Urinary bladder (tissue), 4 donors: ENCODE data around the gene SCAP. TPM values are rescaled to one million over a fixed set of nuclear protein-coding genes. Genes with fewer than 3 reads are reported as not detected.
A peak's percentile ranks its signal among the peaks of the same experiment; 100 is the strongest.
"Not testable (repeated sequence)": the region's sequence is repeated elsewhere in the genome, so short reads cannot be mapped to it uniquely, and the experiment has no call there.

ENCODE experiments used
- DNase-seq: peaks from one replicate; pipeline ENCODE4 v3.0.0-alpha.2; 2015; ENCODE audit errors: extremely low spot score
- H3K27ac ChIP-seq: one replicate; pipeline ENCODE4 v1.5.1; 2013; ENCODE audit warnings: low read depth, mild to moderate bottlenecking, moderate library complexity
- H3K36me3 ChIP-seq: one replicate; pipeline ENCODE4 v1.6.1; 2013; ENCODE audit warnings: mild to moderate bottlenecking, moderate library complexity; ENCODE audit not compliant: insufficient read depth
- H3K4me1 ChIP-seq: one replicate; pipeline ENCODE4 v1.6.1; 2013; ENCODE audit warnings: mild to moderate bottlenecking, moderate library complexity; ENCODE audit not compliant: insufficient read depth
- H3K4me3 ChIP-seq: one replicate; pipeline ENCODE4 v1.5.1; 2013; ENCODE audit warnings: low read depth, low read length
- WGBS: extraction: QIAGEN DNeasy Blood & Tissue Kit; methylation state at CpG from one replicate; pipeline ENCODE4 v1.1.7; 2013; 5-methylcytosine and 5-hydroxymethylcytosine counted together
- polyA plus RNA-seq: library from polyadenylated mRNA; stranded (reverse); fragments of 200-250 nt; gene quantifications from one replicate; pipeline ENCODE4 v1.2.3, GENCODE V29; 2013
- small RNA-seq: library from RNA; depleted of rRNA; stranded (forward); fragments of <200 nt; gene quantifications from one replicate; pipeline ENCODE3, GENCODE V24; 2014
- total RNA-seq: library from RNA; depleted of rRNA; stranded (reverse); fragments of >200 nt; gene quantifications from one replicate; pipeline ENCODE4 v1.2.3, GENCODE V29; 2014
- donor health status: healthy with polysubstance abuse.
- donor health status: healthy.

SCAP gene
- total and polyA plus RNA-seq, 2 donors, result 44.5 to 64.4 TPM

DNA sequence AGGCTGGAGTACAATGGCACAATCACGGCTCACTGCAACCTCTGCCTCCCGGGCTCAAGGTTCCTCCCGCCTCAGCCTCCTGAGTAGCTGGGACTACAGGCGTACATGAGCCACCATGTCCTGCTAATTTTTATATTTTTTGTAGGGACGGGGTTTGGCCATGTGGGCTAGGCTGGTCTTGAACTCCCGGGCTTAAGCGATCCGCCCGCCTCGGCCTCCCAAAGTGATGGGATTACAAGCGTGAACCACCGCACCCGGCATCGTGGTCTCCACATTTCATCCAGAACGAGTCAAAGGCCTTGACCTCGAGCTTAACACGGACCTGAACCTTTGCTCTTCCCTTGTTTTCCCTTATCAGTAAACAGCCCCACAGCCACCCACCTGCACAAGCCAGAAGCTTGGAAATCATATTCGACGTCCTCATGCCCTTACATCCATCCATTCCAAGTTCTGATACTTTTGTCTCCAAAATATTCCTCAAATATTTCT is 96.3 kb downstream of the SCAP start:
- peaks cover 1% of the 10 kb centered on the region for H3K4me1 ChIP-seq
- H3K4me3 ChIP-seq, result peak overlapping the region; percentile 85
- no peak overlapping the region for H3K27ac ChIP-seq
- DNase-seq, result no peak
- H3K36me3 ChIP-seq, result no peaks in the 10 kb centered on the region
- 91% methylated on average over 19 of the region's 19 CpGs for WGBS

GRCh38 chr3:47378869-47379268 is 96.9 kb downstream of the SCAP start:
- no peak for DNase-seq
- H3K4me1 ChIP-seq, result peaks cover 1% of the 10 kb centered on the region
- no peaks in the 10 kb centered on the region for H3K36me3 ChIP-seq
- no peak overlapping the region for H3K4me3 ChIP-seq
- no peak overlapping the region for H3K27ac ChIP-seq

DNA sequence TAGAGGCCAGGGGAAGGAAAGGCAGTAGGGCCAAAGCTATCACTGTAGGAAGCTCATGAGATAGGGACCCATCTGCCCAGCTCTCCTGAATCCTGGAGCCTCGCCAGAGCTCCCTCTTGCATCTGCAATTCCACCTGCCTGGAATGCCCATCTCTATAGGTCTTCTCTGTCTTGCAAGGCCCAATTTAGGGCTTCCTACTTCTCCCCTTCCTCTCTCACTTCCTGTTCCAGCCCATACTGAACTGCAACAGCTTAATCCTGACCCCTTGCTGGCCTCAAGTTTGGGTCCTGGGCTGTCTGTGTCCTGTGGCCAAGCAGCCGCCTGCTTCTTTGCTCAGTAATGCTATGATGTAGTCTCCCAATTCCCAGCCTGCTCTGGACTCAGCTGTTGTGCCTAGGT is 98.6 kb downstream of the SCAP start:
- H3K27ac ChIP-seq, result no peak overlapping the region
- peaks cover 1% of the 10 kb centered on the region for H3K4me1 ChIP-seq
- H3K4me3 ChIP-seq, result no peak overlapping the region
- no peak for DNase-seq
- no peaks in the 10 kb centered on the region for H3K36me3 ChIP-seq
- 82% methylated on average over 2 of the region's 2 CpGs for WGBS

DNA sequence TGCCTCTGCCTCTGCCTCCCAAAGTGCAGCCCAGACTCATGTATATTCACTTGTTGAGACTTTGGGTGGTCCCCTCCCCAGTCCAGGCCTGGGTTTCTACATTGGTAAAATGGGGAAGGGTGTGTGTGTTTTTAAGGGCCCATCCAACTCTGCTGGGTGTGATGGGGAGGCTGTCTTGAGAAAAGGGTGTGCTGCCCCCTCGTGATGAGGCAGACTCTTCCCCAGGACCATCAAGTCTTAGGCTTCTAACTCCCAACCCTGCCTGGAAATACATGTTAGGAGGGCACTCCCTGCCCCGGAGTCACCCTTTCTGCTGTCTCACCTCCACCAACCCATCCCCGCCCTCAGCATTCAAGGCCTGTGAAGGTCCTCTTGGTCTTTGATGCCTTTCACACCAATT is 99.3 kb downstream of the SCAP start:
- Histone ChIP-seq H3K4me3 (no peak overlapping the region), H3K4me1 (peaks cover 1% of the 10 kb centered on the region), H3K36me3 (no peaks in the 10 kb centered on the region), H3K27ac (no peak overlapping the region)
- 76% methylated on average over 3 of the region's 3 CpGs for WGBS
- no peak for DNase-seq

GRCh38 chr3:47374587-47374986 is 101.2 kb downstream of the SCAP start:
- Histone ChIP-seq H3K36me3 (no peaks in the 10 kb centered on the region), H3K4me1 (peaks cover 1% of the 10 kb centered on the region), H3K27ac (no peak overlapping the region), H3K4me3 (no peak overlapping the region)
- no peak for DNase-seq

- Histone ChIP-seq H3K27ac (no peak overlapping the region), H3K4me3 (no peak overlapping the region), H3K4me1 (no peaks in the 10 kb centered on the region), H3K36me3 (no peaks in the 10 kb centered on the region)
- no peak for DNase-seq
- 34% methylated on average over 13 of the region's 13 CpGs for WGBS
Observed at GRCh38 chr3:47370887-47371697, 104.6 kb downstream of the SCAP start.

GRCh38 chr3:47370020-47370419 is 105.7 kb downstream of the SCAP start:
- H3K4me1 ChIP-seq, DNase-seq, H3K27ac ChIP-seq, H3K36me3 ChIP-seq, H3K4me3 ChIP-seq: not testable (repeated sequence)
- 87% methylated on average over 8 of the region's 8 CpGs for WGBS

GRCh38 chr3:47367631-47368030 is 108.1 kb downstream of the SCAP start:
- Histone ChIP-seq H3K27ac (no peak overlapping the region), H3K36me3 (no peaks in the 10 kb centered on the region), H3K4me3 (no peak overlapping the region), H3K4me1 (no peaks in the 10 kb centered on the region)
- 90% methylated on average over 7 of the region's 7 CpGs for WGBS
- DNase-seq, result no peak

GRCh38 chr3:47366833-47367232 is 108.9 kb downstream of the SCAP start:
- DNase-seq, result no peak
- WGBS, result 97% methylated on average over 2 of the region's 2 CpGs
- no peaks in the 10 kb centered on the region for H3K4me1 ChIP-seq
- no peak overlapping the region for H3K4me3 ChIP-seq
- no peaks in the 10 kb centered on the region for H3K36me3 ChIP-seq
- no peak overlapping the region for H3K27ac ChIP-seq

GRCh38 chr3:47365213-47366153 is 110.3 kb downstream of the SCAP start:
- no peaks in the 10 kb centered on the region for H3K36me3 ChIP-seq
- WGBS, result 41% methylated on average over 11 of the region's 11 CpGs
- no peak overlapping the region for H3K27ac ChIP-seq
- H3K4me1 ChIP-seq, result no peaks in the 10 kb centered on the region
- no peak overlapping the region for H3K4me3 ChIP-seq
- no peak for DNase-seq

Small RNAs within 50 kb of the gene (small RNA-seq; reads per million reads assigned to genes)
- gene AC099778.2, result not detected

Other genes starting within 250 kb of the SCAP start
- 4.3 TPM for gene KIF9, start 193.1 kb downstream of the SCAP start, total RNA-seq
- gene KIF9, start 193.1 kb downstream of the SCAP start, polyA plus RNA-seq, result 11.3 TPM
- gene KLHL18, start 193.0 kb downstream of the SCAP start, total RNA-seq, result 13.1 TPM
- 11.9 TPM for gene KLHL18, start 193.0 kb downstream of the SCAP start, polyA plus RNA-seq
- 12.4 TPM for gene PTPN23, start 94.9 kb downstream of the SCAP start, total RNA-seq
- 21.4 TPM for gene PTPN23, start 94.9 kb downstream of the SCAP start, polyA plus RNA-seq
- gene ELP6, start 37.8 kb upstream of the SCAP start, total RNA-seq, result 18.9 TPM
- gene ELP6, start 37.8 kb upstream of the SCAP start, polyA plus RNA-seq, result 30.7 TPM
- gene CSPG5, start 102.9 kb upstream of the SCAP start, total RNA-seq, result 2.9 TPM
- 0.35 TPM for gene CSPG5, start 102.9 kb upstream of the SCAP start, polyA plus RNA-seq